GM18517 (cell line): ENCODE measurements around the gene MAP4K1.
"Not testable (repeated sequence)": the region's sequence is repeated elsewhere in the genome, so short reads cannot be mapped to it uniquely, and the experiment has no call there.

Experiments used
- ATAC-seq: cut with Tn5 transposase; IDR thresholded peaks from one replicate; pipeline ENCODE4 v1.9.1; 2021; ENCODE audit warnings: mild to moderate bottlenecking, moderate library complexity; ENCODE audit not compliant: unreplicated experiment

The MAP4K1 gene

GRCh38 chr19:38579304-38579703 is 38.4 kb downstream of the MAP4K1 start:
- ATAC-seq = not testable (repeated sequence)

- no peak for ATAC-seq
Measured at GRCh38 chr19:38577826-38578225, 39.9 kb downstream of the MAP4K1 start.

- ATAC-seq = no peak
Measured at GRCh38 chr19:38571682-38572081, 46.1 kb downstream of the MAP4K1 start.

- no peak for ATAC-seq
Measured at GRCh38 chr19:38569368-38569983, 48.3 kb downstream of the MAP4K1 start.

GRCh38 chr19:38565691-38566105 is 52.1 kb downstream of the MAP4K1 start:
- ATAC-seq = no peak

GRCh38 chr19:38564981-38565690 is 52.6 kb downstream of the MAP4K1 start:
- ATAC-seq = no peak

- ATAC-seq = no peak
Measured at GRCh38 chr19:38563475-38563874, 54.3 kb downstream of the MAP4K1 start.

GRCh38 chr19:38562096-38562495 is 55.7 kb downstream of the MAP4K1 start:
- no peak for ATAC-seq

GRCh38 chr19:38561658-38562057 is 56.1 kb downstream of the MAP4K1 start:
- no peak for ATAC-seq

- ATAC-seq = no peak
Measured at GRCh38 chr19:38561053-38561606, 56.6 kb downstream of the MAP4K1 start.

GRCh38 chr19:38559428-38560401 is 58.0 kb downstream of the MAP4K1 start:
- ATAC-seq = peak; percentile 62

GRCh38 chr19:38558933-38559332 is 58.8 kb downstream of the MAP4K1 start:
- not testable (repeated sequence) for ATAC-seq

- ATAC-seq = peak; percentile 44
Measured at GRCh38 chr19:38557205-38557799, 60.5 kb downstream of the MAP4K1 start.

GRCh38 chr19:38556521-38557174 is 61.1 kb downstream of the MAP4K1 start:
- peak; percentile 13 for ATAC-seq

- no peak for ATAC-seq
Measured at GRCh38 chr19:38555200-38555599, 62.6 kb downstream of the MAP4K1 start.

- ATAC-seq = no peak
Measured at GRCh38 chr19:38554676-38555141, 63.0 kb downstream of the MAP4K1 start.

- not testable (repeated sequence) for ATAC-seq
Measured at GRCh38 chr19:38553239-38553638, 64.5 kb downstream of the MAP4K1 start.

GRCh38 chr19:38551450-38551813 is 66.3 kb downstream of the MAP4K1 start:
- ATAC-seq = peak; percentile 68

GRCh38 chr19:38550376-38550775 is 67.4 kb downstream of the MAP4K1 start:
- no peak for ATAC-seq

- ATAC-seq = no peak
Measured at GRCh38 chr19:38549942-38550341, 67.8 kb downstream of the MAP4K1 start.
